HepG2 (cell line): ENCODE measurements around the gene PCNA. TPM values are rescaled to one million over a fixed set of nuclear protein-coding genes. Genes with fewer than 3 reads are reported as not detected.

Source experiments
- ATAD3A ChIP-seq: sonication (generic); formaldehyde crosslinking; IDR thresholded peaks from 2 replicates; pipeline ENCODE4 v1.4.0; 2020; ENCODE audit warnings: missing genetic modification reagents
- BATF2 ChIP-seq: sonication (generic); formaldehyde crosslinking; IDR thresholded peaks from 2 replicates; pipeline ENCODE4 v1.8.0; 2022; ENCODE audit warnings: mild to moderate bottlenecking, missing genetic modification reagents, moderate library complexity
- CREBL2 ChIP-seq: sonication (generic); formaldehyde crosslinking; IDR thresholded peaks from 2 replicates; pipeline ENCODE4 v1.8.1; 2023; ENCODE audit warnings: missing genetic modification reagents, mild to moderate bottlenecking, borderline replicate concordance
- FIP1L1 ChIP-seq: fragments of 200-400 bp; formaldehyde crosslinking; IDR thresholded peaks from 2 replicates; pipeline ENCODE4 v1.6.1; 2018; ENCODE audit warnings: low read depth, mild to moderate bottlenecking, low read length, moderate library complexity, borderline replicate concordance; ENCODE audit not compliant: insufficient read depth
- GLI4 ChIP-seq: sonication (generic); formaldehyde crosslinking; IDR thresholded peaks from 2 replicates; pipeline ENCODE4 v1.5.1; 2020; ENCODE audit warnings: missing genetic modification reagents, mild to moderate bottlenecking, moderate library complexity, borderline replicate concordance
- HIVEP1 ChIP-seq: sonication (generic); formaldehyde crosslinking; IDR thresholded peaks from 2 replicates; pipeline ENCODE4 v1.4.0; 2020; ENCODE audit warnings: mild to moderate bottlenecking, missing genetic modification reagents
- HNF4A ChIP-seq: sonication (generic); formaldehyde crosslinking; IDR thresholded peaks from 2 replicates; pipeline ENCODE4 v1.4.0; 2020; ENCODE audit warnings: missing genetic modification reagents
- KLF9 ChIP-seq: IDR thresholded peaks from 2 replicates; pipeline ENCODE4 v1.6.1; 2016; ENCODE audit warnings: low read depth
- RAD21 ChIP-seq: fragments of 450-650 bp; formaldehyde crosslinking; IDR thresholded peaks from 2 replicates; pipeline ENCODE4 v1.5.0; 2020; ENCODE audit warnings: mild to moderate bottlenecking
- REST ChIP-seq, 2 experiments: IDR thresholded peaks; 2 replicates each; pipeline ENCODE4 v1.6.1; 2011 to 2012; ENCODE audit warnings: low read length in 2 of 2, borderline replicate concordance in 1 of 2, low read depth in 1 of 2, mild to moderate bottlenecking in 1 of 2, moderate library complexity in 1 of 2
- SKI ChIP-seq: fragments of 450-650 bp; IDR thresholded peaks from one replicate; pipeline ENCODE4 v1.6.1; 2018; ENCODE audit warnings: mild to moderate bottlenecking; ENCODE audit not compliant: partially characterized antibody
- TCF7 ChIP-seq: sonication (generic); IDR thresholded peaks from 2 replicates; pipeline ENCODE4 v1.6.1; 2016; ENCODE audit warnings: antibody characterized with exemption, low read depth
- TRAFD1 ChIP-seq: sonication (generic); formaldehyde crosslinking; IDR thresholded peaks from 2 replicates; pipeline ENCODE4 v1.5.1; 2020; ENCODE audit warnings: missing genetic modification reagents, mild to moderate bottlenecking, borderline replicate concordance
- ZBTB14 ChIP-seq: sonication (generic); formaldehyde crosslinking; IDR thresholded peaks from 2 replicates; pipeline ENCODE4 v1.4.0; 2020; ENCODE audit warnings: missing genetic modification reagents
- ZEB1 ChIP-seq: IDR thresholded peaks from 2 replicates; pipeline ENCODE4 v1.6.1; 2012; ENCODE audit warnings: mild to moderate bottlenecking, low read depth, inconsistent platforms; ENCODE audit not compliant: insufficient replicate concordance
- ZFP82 ChIP-seq: sonication (generic); formaldehyde crosslinking; IDR thresholded peaks from 2 replicates; pipeline ENCODE4 v1.5.1; 2020; ENCODE audit warnings: mild to moderate bottlenecking, missing genetic modification reagents, borderline replicate concordance
- ZFY ChIP-seq: sonication (generic); formaldehyde crosslinking; IDR thresholded peaks from 2 replicates; pipeline ENCODE4 v1.4.0; 2020; ENCODE audit warnings: missing genetic modification reagents
- ZNF552 ChIP-seq: sonication (generic); formaldehyde crosslinking; IDR thresholded peaks from 2 replicates; pipeline ENCODE4 v1.9.0; 2022; ENCODE audit warnings: missing genetic modification reagents, mild to moderate bottlenecking, borderline replicate concordance
- ZNF746 ChIP-seq: sonication (generic); formaldehyde crosslinking; IDR thresholded peaks from 2 replicates; pipeline ENCODE4 v1.8.0; 2022; ENCODE audit warnings: mild to moderate bottlenecking, missing genetic modification reagents
- ZNF773 ChIP-seq: sonication (generic); formaldehyde crosslinking; IDR thresholded peaks from 2 replicates; pipeline ENCODE4 v1.4.0; 2020; ENCODE audit warnings: missing genetic modification reagents, borderline replicate concordance
- ZNF776 ChIP-seq: sonication (generic); formaldehyde crosslinking; IDR thresholded peaks from 2 replicates; pipeline ENCODE4 v1.4.0; 2020; ENCODE audit warnings: mild to moderate bottlenecking, missing genetic modification reagents
- ZSCAN9 ChIP-seq: IDR thresholded peaks from 2 replicates; pipeline ENCODE4 v1.6.1; 2016; ENCODE audit warnings: borderline replicate concordance
- polyA plus RNA-seq, 8 experiments: library from polyadenylated mRNA; depleted of rRNA in 3 of 8; stranded (reverse) in 7 of 8; unstranded in 1 of 8; fragments of >200 nt; fragmentation: Illumina TruSeq in 4 of 8; extraction: Trizol in 4 of 8; gene quantifications; 2 replicates each; pipeline versions ENCODE4 v1.2.1 to v1.2.3, GENCODE V29; 2011 to 2016; ENCODE audit warnings: low read depth in 4 of 8, missing spikeins in 1 of 8, mixed read lengths in 1 of 8; ENCODE audit not compliant: insufficient read depth in 1 of 8
- total RNA-seq, 5 experiments: library from RNA; depleted of rRNA; stranded (reverse); fragments of >200 nt; fragmentation: Illumina TruSeq; extraction: Trizol; gene quantifications; 2 replicates each; pipeline ENCODE4 v1.2.3, GENCODE V29; 2016; ENCODE audit warnings: low read depth in 1 of 5

PCNA gene
- total and polyA plus RNA-seq, 2 of the 13 experiments (the other 11 are each of a cell fraction or from before 2014, with no cell fraction given): 229 to 655 TPM

- TF ChIP-seq REST (IDR thresholded peaks at IDR 0.05; ENCODE audit: borderline replicate concordance in 1 of 2, low read depth in 1 of 2, low read length in 2 of 2) (peak in 1 of 2 experiments; percentile 80; a peak in 2 of 4 replicates), GLI4 (CRISPR knock-in tag) (peak; percentile 91), ATAD3A (CRISPR knock-in tag) (peak; percentile 92), ZFY (CRISPR knock-in tag) (peak; percentile 96), HIVEP1 (peak; percentile 94), SKI (peak; percentile 33), ZBTB14 (CRISPR knock-in tag) (peak; percentile 74), HNF4A (CRISPR knock-in tag) (peak; percentile 75), RAD21 (CRISPR knock-in tag) (peak; percentile 52), CREBL2 (CRISPR knock-in tag) (peak; percentile 88), TRAFD1 (CRISPR knock-in tag) (peak; percentile 98), FIP1L1 (0 out of 2 replicates have a peak, but pooled peaks have one; percentile 73), KLF9 (CRISPR knock-in tag) (peak; percentile 71), ZNF773 (peak; percentile 94; the same call in 1 of the 2 replicates), TCF7 (no peak), ZEB1 (peak; percentile 94), ZNF746 (CRISPR knock-in tag) (peak; percentile 88), ZNF776 (CRISPR knock-in tag) (peak; percentile 100), BATF2 (CRISPR knock-in tag) (peak; percentile 93), ZNF552 (CRISPR knock-in tag) (peak; percentile 97), ZSCAN9 (CRISPR knock-in tag) (peak; percentile 75; the same call in 1 of the 2 replicates), ZFP82 (CRISPR knock-in tag) (peak; percentile 100; the same call in 1 of the 2 replicates)
Measured at GRCh38 chr20:5119435-5120184, at the start of gene PCNA (continued).
